ENCODE measurements around the gene CD63. TPM values are rescaled to one million over a fixed set of nuclear protein-coding genes. Genes with fewer than 3 reads are reported as not detected.
A peak's percentile ranks its signal among the peaks of the same experiment; 100 is the strongest.

The CD63 gene
- total and polyA plus RNA-seq, 2 of the 13 experiments (the other 11 are each of a cell fraction or from before 2014, with no cell fraction given): 234 to 277 TPM

DNA sequence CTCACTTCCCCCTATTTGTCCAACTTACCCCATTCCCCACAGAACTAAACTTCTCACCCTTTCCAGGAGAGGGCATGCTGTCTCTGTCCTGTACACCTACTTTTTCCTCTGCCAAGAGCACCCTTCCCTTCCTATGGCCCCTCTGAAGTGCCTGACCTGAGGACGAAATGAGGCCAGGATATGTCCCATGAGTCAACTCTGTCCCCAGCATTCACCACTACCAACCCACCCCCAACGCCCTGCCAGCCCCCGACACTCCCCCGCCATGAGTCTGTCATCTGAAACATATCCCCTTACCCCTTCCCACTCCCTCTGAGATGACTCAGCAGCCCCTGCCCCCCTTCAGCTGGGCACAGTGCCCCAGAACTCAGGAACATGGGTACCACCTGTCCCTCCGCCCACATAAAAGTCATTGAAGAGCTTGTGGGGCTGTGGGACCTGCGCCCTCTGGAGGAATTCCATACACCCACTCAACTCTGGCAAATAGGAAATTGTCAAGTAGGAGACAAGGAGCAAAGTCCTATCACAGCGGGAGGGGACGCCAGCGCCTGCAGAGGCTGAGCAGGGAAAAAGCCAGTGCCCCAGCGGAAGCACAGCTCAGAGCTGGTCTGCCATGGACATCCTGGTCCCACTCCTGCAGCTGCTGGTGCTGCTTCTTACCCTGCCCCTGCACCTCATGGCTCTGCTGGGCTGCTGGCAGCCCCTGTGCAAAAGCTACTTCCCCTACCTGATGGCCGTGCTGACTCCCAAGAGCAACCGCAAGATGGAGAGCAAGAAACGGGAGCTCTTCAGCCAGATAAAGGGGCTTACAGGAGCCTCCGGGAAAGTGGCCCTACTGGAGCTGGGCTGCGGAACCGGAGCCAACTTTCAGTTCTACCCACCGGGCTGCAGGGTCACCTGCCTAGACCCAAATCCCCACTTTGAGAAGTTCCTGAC lies 47.4 kb downstream of the CD63 start (continued):
- TF ChIP-seq, protein P1, sequence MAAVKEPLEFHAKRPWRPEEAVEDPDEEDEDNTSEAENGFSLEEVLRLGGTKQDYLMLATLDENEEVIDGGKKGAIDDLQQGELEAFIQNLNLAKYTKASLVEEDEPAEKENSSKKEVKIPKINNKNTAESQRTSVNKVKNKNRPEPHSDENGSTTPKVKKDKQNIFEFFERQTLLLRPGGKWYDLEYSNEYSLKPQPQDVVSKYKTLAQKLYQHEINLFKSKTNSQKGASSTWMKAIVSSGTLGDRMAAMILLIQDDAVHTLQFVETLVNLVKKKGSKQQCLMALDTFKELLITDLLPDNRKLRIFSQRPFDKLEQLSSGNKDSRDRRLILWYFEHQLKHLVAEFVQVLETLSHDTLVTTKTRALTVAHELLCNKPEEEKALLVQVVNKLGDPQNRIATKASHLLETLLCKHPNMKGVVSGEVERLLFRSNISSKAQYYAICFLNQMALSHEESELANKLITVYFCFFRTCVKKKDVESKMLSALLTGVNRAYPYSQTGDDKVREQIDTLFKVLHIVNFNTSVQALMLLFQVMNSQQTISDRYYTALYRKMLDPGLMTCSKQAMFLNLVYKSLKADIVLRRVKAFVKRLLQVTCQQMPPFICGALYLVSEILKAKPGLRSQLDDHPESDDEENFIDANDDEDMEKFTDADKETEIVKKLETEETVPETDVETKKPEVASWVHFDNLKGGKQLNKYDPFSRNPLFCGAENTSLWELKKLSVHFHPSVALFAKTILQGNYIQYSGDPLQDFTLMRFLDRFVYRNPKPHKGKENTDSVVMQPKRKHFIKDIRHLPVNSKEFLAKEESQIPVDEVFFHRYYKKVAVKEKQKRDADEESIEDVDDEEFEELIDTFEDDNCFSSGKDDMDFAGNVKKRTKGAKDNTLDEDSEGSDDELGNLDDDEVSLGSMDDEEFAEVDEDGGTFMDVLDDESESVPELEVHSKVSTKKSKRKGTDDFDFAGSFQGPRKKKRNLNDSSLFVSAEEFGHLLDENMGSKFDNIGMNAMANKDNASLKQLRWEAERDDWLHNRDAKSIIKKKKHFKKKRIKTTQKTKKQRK (IDR thresholded peaks at IDR 0.05; ENCODE audit: low read length): no peak
- peak; percentile 78 for TF ChIP-seq ELF3 (CRISPR knock-in tag; IDR thresholded peaks at IDR 0.05)
- TF ChIP-seq PHF20 (CRISPR knock-in tag; IDR thresholded peaks at IDR 0.05): peak; percentile 69; the same call in 1 of the 2 replicates
- TF ChIP-seq ZNF691 (CRISPR knock-in tag; IDR thresholded peaks at IDR 0.05; ENCODE audit: borderline replicate concordance, low read depth): no peak
- no peak for TF ChIP-seq ZNF576 (CRISPR knock-in tag; IDR thresholded peaks at IDR 0.05)
- TF ChIP-seq STAT6 (CRISPR knock-in tag; IDR thresholded peaks at IDR 0.05; ENCODE audit: borderline replicate concordance): no peak
- TF ChIP-seq ZNF879 (CRISPR knock-in tag; IDR thresholded peaks at IDR 0.05): no peak
- TF ChIP-seq ONECUT2 (CRISPR knock-in tag; IDR thresholded peaks at IDR 0.05): no peak
- TF ChIP-seq, protein P2, sequence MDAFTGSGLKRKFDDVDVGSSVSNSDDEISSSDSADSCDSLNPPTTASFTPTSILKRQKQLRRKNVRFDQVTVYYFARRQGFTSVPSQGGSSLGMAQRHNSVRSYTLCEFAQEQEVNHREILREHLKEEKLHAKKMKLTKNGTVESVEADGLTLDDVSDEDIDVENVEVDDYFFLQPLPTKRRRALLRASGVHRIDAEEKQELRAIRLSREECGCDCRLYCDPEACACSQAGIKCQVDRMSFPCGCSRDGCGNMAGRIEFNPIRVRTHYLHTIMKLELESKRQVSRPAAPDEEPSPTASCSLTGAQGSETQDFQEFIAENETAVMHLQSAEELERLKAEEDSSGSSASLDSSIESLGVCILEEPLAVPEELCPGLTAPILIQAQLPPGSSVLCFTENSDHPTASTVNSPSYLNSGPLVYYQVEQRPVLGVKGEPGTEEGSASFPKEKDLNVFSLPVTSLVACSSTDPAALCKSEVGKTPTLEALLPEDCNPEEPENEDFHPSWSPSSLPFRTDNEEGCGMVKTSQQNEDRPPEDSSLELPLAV (CRISPR knock-in tag; conservative IDR thresholded peaks at IDR 0.05; ENCODE audit: low read depth): no peak
- no peak for TF ChIP-seq ZFP62 (CRISPR knock-in tag; IDR thresholded peaks at IDR 0.05)
- TF ChIP-seq, protein P3, sequence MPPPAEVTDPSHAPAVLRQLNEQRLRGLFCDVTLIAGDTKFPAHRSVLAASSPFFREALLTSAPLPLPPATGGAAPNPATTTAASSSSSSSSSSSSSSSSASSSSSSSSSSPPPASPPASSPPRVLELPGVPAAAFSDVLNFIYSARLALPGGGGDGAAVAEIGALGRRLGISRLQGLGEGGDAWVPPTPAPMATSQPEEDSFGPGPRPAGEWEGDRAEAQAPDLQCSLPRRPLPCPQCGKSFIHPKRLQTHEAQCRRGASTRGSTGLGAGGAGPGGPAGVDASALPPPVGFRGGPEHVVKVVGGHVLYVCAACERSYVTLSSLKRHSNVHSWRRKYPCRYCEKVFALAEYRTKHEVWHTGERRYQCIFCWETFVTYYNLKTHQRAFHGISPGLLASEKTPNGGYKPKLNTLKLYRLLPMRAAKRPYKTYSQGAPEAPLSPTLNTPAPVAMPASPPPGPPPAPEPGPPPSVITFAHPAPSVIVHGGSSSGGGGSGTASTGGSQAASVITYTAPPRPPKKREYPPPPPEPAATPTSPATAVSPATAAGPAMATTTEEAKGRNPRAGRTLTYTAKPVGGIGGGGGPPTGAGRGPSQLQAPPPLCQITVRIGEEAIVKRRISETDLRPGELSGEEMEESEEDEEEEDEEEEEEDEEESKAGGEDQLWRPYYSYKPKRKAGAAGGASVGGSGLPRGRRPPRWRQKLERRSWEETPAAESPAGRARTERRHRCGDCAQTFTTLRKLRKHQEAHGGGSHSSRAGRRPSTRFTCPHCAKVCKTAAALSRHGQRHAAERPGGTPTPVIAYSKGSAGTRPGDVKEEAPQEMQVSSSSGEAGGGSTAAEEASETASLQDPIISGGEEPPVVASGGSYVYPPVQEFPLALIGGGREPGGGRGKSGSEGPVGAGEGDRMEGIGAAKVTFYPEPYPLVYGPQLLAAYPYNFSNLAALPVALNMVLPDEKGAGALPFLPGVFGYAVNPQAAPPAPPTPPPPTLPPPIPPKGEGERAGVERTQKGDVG (CRISPR knock-in tag; IDR thresholded peaks at IDR 0.05; ENCODE audit: borderline replicate concordance): peak; percentile 73; the same call in 1 of the 2 replicates
- peak; percentile 81; the same call in 1 of the 2 replicates for TF ChIP-seq WIZ (CRISPR knock-in tag; IDR thresholded peaks at IDR 0.05)
- peak; percentile 68; the same call in 1 of the 2 replicates for TF ChIP-seq KDM2A (CRISPR knock-in tag; IDR thresholded peaks at IDR 0.05; ENCODE audit: borderline replicate concordance, low read depth)
- TF ChIP-seq ZSCAN9 (CRISPR knock-in tag; IDR thresholded peaks at IDR 0.05; ENCODE audit: borderline replicate concordance): peak; percentile 81; the same call in 1 of the 2 replicates
- TF ChIP-seq ZFP1 (CRISPR knock-in tag; IDR thresholded peaks at IDR 0.05): peak; percentile 76; the same call in 1 of the 2 replicates

Measured in HepG2 (cell line).